GM19463 (cell line): ENCODE results near the gene HNRNPUL2.
A peak's percentile ranks its signal among the peaks of the same experiment; 100 is the strongest.

Experiments used
- ATAC-seq: cut with Tn5 transposase; IDR thresholded peaks from one replicate; pipeline ENCODE4 v1.9.1; 2021; ENCODE audit warnings: mild to moderate bottlenecking, moderate library complexity; ENCODE audit not compliant: unreplicated experiment

Gene HNRNPUL2

GRCh38 chr11:62671608-62672389, 55.5 kb downstream of the HNRNPUL2 start, which contains the start of the genes LBHD1 and UQCC3:
Gene LBHD1, minus strand, starts transcription at chr11:62672267. Its CDS starts 2,236 bp downstream, at chr11:62670031.
Gene UQCC3, plus strand, starts transcription at chr11:62671673. Its CDS starts 73 bp downstream, at chr11:62671746.
- ATAC-seq: peak; percentile 61

DNA sequence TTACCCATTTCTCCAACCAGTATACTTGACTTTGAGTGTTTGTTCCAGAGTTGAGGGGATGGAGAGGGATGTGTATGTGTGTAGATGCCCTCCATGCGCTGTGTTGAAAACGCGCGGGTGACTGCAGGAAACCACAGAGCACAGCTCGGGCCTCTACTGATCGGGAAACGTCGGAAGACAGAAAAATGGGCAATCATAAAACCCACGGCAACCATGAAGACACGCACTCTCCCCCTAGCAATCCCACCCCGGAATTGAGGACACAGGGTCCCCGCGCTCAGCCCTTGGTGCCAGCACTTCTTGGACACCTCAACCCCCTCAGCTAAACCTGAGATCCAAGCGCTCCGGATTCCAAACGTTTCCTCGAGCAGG, 56.0 kb downstream of the HNRNPUL2 start:
- peak; percentile 17 for ATAC-seq

- ATAC-seq: no peak
Measured at GRCh38 chr11:62669420-62670161, 57.7 kb downstream of the HNRNPUL2 start.

DNA sequence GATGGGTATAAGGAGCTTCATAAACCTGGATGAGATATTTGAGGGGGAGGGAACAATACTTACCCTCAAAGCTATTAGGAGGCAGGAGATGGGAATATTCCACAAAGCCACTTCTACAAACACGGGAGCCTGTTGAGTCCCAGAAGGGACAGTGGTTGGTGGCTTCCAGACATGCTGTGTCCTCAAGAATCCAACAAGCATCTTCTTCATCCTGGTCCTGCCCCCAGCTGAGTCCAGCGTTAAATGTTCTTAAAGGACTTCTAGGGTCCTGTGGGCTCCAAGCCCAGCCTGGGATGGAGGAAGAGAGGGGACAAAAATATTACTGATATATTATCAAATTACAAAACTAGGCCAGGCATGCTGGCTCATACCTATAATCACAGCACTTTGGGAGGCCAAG, 59.8 kb downstream of the HNRNPUL2 start:
- no peak for ATAC-seq

DNA sequence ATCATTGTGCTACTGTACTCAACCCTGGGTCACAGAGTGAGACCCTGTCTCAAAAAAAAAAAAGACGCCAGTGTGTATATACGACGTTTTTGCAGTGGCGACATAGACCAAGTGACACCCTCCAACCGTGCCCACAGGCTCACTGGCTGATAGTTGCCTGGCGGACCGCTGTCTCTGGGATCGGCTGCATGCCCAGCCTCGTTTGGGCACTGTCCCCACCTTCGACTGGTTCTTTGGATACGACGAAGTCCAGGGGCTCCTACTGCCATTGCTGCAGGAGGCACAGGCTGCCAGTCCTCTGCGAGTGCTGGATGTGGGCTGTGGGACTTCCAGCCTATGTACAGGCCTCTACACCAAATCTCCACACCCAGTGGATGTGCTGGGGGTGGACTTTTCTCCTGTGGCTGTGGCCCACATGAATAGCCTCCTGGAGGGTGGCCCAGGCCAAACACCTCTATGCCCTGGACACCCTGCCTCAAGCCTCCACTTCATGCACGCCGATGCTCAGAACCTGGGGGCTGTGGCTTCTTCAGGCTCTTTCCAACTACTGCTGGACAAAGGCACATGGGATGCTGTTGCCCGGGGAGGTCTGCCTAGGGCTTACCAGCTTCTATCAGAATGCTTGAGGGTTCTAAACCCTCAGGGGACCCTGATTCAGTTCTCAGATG, 60.9 kb downstream of the HNRNPUL2 start:
- no peak for ATAC-seq

- no peak for ATAC-seq
Measured at GRCh38 chr11:62665599-62666258, 61.5 kb downstream of the HNRNPUL2 start.

- peak; percentile 85 for ATAC-seq
Measured at GRCh38 chr11:62665075-62665598, 62.1 kb downstream of the HNRNPUL2 start, which contains the start of the genes C11orf98 and CSKMT. Gene C11orf98, minus strand, starts transcription at chr11:62665210. Its CDS starts 41 bp downstream, at chr11:62665169. Gene CSKMT, plus strand, starts transcription at chr11:62665312. Its CDS starts 568 bp downstream, at chr11:62665880.

- ATAC-seq: peak; percentile 28
Measured at GRCh38 chr11:62664405-62665074, 62.7 kb downstream of the HNRNPUL2 start.
